HG02642 (cell line): ENCODE measurements around the gene TMEM72.

Source experiments
- ATAC-seq: cut with Tn5 transposase; IDR thresholded peaks from one replicate; pipeline ENCODE4 v1.9.1; 2021; ENCODE audit warnings: mild to moderate bottlenecking; ENCODE audit not compliant: unreplicated experiment, poor library complexity

Gene TMEM72

DNA sequence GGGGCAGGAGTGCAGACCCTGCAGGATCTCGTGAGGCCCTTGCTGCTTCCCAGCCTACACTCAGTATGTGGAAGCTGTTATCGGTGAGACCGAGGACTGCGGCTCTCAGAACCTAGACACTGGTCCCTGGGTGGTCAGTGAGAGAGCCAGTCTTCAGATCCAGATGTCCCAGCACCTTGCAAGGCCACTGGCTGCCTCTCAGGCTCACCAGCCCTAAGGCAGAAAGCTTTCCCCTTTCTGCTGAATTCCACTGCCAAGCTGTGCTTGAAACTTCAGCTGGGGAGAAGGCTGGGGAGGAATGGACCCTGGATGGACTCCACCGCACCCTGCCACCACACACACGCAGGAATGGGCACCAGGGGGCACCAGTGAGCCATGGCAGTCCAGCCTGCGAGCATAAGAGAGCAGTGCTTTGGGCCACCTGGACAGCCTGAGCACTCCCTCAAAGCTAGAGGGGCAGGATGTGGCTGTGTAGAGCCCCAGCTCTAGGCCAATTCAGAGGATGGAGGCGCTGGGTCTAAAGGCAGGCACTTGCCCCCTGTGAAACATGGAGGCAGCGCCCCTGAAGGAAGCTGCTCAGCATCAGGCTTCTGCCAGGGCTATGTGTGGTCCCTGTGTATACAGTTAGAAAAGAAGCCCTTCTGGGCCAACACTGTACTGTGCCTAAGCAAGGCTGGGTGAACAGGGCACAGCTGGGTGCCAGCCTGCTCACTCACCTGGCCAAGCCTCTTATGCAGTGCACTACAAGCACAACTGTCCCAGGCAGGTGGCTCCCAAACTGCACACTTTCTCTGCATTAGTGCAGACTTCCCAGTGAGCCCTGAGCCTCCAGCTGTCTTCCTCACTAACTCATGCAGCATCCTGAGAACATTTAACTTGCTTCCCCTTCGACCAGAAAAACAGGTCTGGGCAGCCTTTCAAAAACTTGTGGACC lies 21.6 kb downstream of the TMEM72 start:
- ATAC-seq: peak; percentile 97

DNA sequence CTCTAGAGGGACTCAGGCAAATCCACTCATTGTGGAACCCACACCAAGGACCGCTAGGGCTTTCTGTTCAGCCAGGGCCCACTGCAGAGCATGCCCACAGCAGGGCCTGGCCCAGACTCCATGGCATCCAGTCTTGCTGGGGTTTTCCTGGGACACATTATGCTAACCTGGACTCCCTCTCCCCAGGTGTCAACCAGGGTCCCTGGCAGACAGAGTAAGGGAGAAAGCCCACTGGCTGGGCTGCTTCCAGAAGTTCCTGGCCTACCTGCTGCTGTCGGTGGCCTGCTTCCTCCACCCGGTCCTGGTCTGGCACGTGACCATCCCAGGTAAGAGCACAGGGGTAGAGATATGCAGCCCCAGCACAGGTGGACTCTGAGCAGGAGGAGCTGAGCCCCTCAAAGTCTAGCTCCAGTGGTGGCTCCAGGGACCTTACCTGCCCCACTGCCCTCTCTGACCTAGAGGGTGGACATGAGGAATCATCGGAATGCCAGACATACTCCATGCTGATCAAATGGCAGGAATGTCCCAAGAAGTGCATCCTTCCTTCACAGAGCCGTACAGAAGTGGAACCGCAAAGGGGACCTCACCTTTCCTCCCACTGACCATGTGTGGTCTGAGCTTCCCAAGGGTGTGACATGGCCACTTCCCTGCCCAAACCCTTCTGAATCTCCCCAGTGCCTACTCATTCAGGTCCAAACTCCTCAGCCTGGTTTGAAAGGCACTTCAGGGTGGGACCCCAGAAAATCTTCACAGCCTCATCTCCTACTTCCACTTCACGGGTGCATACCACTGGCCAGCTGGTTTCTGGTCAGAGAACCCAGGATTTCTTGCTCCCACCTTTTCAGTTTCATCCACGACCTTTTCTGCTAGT lies 22.5 kb downstream of the TMEM72 start:
- no peak for ATAC-seq

DNA sequence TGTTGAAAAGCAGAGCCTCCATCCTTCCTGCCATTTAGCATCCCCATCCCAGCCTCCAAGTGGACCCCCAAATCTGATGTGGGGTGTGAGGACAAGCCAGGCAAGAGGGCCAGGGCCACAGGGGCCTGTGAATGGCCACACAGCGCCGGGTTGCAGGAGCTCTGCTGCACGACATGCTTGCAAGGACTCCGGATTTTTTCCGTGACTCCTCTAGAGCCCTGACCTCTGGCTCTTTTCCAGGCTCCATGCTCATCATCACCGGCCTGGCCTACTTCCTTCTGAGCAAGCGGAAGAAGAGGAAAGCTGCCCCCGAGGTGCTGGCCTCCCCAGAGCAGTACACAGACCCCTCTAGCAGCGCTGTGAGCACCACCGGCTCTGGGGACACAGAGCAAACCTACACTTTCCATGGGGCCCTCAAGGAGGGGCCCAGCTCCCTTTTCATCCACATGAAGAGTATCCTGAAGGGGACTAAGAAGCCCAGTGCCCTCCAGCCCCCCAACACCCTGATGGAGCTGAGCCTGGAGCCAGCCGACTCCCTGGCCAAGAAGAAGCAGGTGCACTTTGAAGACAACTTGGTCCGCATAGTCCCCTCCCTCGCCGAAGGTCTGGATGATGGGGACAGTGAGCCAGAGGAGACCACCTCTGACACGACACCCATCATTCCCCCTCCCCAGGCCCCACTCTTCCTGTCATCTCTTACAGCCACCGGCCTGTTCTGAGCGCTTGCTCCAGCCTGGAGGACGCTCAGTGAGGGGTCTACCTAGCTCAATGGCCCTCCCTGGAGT lies 23.5 kb downstream of the TMEM72 start:
- no peak for ATAC-seq

DNA sequence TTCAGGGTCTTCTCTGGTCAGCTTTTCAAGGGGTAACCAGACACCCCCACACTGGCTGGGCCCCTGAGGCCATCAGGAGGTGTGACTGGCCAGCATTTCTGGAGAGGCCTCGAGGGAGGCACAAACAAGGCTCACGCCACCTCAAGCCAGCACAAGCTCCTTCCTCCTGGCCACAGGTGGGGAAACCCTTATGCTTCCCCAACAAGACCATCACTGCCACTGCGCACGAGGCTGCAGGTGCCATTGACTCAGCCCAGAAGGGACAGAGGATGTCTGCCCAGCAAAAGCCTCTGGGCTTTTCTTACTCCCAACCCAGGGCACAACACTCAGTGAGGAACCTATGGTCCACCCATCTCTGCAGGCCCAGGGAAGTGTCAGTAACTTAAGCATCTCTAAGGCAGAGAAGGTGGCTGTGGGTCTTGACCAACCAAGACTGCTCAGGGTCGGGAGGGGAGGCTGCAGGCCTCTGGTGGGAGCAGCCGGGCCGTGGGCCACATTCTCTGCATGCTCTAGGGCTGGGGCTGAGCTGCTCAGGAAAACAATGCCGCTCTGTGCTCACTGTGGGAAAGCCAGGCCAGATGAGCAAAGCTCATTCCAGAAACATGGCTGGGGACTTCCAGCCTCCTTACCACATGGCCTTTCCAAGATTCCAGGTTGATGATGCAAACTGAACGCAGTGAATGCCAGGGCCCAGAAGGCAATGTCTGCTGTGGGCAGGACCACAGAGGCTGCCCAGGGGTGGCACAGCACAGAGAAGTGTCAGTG lies 24.2 kb downstream of the TMEM72 start:
- no peak for ATAC-seq

DNA sequence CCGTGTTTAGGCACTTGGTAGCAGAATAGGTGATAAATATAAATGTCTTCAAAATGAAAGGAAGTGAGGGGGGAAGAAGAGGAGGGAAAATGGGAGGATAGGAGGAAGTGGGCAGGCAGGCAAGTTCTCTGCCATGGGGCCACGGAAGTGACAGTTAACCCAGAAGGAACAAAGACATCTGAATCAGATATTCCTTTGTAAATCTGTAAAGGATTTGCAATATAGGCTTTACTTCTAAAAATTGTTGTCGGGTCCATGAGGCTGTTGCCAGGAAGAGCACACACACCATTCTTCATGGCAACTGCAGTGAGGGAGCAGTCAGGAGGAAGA lies 24.8 kb downstream of the TMEM72 start:
- no peak for ATAC-seq

DNA sequence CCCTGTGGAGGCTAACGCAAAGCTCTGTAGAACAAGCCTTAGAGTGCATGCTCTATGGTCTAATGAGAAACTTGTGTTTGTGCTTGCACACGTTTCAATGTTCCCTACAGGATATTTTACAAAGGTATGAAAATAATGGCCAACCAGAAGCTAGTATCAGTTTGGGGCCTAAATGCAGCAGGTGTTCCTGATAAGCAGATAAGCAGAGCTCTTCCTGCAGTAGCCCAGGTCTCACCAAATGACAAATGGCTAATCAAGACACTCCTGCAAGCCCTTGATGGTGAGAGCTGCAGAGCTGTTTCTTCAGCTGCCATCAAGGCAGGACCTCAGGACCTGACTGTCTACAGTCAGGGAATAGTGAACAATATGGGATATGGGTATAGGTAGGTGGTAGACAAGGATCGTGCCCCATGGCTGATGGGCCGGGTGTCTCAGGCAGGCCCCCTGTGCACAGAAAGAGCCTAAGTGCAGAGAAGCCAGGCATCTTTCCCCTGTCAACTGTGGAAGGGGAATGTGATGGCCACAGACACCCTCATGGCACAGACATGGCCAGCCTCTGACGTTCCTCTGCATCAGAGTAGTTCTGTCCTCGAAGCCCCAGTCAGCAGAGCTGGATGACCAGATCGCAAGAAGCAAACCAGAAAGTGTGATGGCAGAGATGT lies 25.3 kb downstream of the TMEM72 start:
- ATAC-seq: no peak

DNA sequence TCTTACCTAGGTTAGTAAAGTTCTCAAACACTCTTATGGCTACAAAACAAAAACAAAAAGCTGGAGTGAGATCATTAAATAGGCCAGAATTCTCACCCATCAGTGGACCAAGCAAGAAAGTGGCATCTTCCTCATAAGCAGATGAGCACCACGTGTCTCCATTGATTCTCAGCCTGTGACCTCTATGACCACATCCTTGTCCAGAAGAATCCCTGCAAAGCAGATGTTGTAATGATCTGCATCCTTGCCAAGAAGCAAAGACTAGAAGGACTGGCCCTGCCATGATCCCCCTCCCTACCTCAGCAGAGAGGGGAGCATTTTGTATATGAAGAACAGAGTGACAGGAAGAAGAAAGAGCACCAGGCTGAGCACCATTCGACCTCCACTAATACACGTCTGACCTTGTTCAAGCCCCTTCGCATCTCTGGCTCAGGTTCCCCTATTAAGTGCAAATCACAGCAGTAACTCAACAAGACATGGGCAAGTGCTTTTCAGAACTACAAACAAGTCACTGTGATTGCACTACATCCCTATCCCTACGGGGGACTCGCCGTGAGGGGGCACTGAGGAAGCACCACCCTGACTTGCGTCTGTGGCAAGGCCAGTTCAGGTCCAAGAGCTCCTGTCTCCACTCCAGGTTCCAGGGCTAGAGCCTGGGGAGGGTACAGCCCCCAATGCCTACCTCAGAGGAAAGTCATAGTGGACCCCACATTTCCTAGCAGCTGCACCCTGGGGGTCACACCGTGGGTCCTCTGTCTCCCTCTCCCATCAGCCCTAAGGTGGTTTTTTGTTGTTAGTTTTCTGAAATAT lies 26.3 kb downstream of the TMEM72 start:
- ATAC-seq: no peak

DNA sequence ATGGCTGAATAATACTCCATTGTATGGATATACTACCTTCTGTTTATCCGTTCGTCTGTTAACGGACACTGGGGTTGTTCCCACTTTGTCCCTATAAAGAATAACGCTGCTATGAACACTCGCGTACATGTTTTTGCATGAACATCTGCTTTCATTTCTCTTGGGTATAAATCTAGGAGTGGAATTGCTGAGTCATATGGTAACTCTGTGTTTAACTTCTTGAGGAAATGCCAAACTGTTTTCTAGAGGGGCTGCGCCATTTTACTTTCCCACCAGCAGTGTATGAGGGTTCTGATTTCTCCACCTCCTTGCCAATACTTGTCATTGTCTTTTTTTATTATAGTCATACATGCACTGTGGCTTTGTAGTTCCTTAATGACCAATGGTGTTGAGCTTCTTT lies 27.8 kb downstream of the TMEM72 start:
- no peak for ATAC-seq

DNA sequence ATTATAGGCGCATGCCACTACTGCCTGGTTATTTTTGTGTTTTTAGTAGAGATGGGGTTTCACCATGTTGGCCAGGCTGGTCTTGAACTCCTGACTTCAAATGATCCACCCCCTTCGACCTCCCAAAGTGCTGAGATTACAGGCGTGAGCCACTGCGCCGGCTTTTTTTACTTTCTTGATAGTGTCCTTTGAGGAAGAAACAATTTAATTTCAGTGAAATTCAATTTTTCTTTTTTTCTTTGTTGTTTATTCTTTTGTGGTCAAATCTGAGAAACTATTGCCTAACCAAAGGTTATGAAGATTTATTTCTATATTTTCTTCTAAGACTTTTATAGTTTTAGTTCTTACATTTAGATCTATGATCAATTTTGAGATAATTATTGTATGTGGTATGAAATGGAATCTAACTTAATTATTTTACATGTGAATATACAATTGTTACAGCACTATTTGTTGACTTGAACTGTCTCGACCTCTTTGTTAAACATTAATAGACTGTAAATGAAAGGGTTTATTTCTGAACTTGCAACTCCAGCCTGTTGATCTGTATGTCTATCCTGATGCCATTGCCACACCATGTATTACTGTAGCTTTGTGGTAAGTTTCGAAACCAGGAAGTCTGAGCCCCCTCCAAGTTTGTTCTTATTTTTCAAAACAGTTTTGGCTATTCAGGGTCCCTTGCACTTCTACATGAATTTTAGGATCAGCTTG lies 28.7 kb downstream of the TMEM72 start:
- no peak for ATAC-seq

DNA sequence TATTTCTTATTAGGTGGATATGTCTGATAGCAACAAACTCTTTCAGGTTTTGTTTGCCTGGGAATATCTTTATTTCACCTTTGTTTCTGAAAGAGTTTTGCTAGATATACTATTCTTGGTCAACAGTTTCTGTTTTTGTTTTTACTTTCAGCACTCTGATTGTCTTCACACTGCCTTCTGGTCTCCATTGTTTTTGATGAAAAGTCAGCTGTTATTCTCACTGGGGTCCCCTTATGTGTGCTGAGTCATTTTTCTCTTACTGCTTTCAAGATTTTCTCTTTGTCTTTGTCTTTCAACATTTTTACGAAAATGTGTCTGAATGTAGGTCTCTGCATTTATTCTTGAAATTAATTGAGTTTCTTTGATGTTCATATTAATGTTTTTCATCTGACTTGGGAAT lies 33.2 kb downstream of the TMEM72 start:
- no peak for ATAC-seq

DNA sequence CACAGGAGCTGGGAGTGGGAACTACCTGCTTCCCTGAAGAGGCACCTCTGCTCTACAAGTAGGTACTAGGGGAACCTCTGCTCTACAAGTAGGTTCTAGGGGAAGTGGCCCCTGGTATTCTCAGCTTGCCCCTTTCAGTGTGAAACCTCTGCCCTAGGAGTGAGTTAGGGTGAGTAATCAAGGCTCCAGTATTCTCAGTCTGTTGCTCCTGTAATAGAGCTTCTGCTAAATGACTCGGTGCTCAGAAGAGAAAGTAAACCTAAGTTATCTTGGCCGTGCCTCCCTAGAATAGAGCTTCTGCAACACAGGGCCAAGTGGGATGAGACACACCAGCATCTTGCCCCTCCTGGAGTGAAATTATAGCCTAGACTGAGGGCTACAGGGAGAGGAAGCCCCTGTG lies 35.1 kb downstream of the TMEM72 start:
- peak; percentile 52 for ATAC-seq

DNA sequence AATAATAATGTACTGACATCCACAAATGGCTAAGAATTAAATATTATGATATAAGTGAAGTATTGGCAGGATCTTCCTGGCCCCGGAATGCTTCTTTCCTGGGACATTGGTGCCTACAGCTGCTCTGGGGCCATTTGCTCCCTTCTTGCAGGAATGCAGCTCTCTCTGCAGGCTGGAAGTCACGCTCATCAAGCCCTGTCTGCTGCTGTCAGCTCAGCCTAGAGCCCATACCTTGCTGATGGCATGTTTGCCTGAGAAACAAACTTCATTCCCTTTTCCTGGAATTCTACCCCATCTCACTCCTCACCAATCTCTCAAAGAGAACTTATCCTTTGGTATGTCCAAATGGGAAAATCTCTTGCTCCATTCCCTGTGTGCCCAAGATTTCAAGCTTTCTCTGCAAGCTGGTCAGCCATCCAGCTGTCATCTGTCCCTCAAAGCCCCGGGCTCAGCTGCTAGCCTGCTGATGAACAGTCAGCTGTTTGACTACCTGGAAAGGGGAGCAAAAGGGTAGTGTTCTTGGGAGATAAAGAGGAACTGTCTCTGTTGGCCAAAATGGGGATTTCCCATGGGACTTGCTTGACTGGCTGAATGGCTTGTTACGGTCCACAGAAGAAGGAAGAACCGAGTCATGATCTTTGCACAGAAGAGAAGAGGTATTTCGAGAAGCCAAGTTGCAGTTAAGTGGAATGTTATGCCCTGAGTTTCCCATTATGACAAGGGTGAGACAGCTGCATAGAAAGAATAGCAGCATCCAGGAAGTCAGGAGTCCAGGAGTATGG lies 36.4 kb downstream of the TMEM72 start:
- peak; percentile 57 for ATAC-seq

DNA sequence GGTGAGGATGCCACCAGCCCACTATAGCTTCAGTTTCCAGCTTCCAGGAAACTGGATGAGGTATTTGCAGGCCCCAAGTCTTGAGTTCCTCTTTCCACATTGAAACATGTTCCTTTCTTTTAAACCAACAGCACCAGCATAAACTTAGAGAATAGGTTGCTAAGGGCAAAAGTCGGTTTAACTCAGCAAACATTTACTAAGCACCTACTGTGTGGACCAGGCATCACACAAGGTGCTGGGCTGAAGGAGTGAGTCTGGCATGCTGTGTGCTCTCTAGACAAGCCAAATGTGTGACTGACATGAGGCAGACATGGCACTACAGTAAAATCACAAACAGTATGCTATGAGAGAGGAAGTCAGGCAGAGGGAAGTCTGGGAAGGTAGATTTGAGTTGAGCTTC lies 37.5 kb downstream of the TMEM72 start:
- no peak for ATAC-seq

DNA sequence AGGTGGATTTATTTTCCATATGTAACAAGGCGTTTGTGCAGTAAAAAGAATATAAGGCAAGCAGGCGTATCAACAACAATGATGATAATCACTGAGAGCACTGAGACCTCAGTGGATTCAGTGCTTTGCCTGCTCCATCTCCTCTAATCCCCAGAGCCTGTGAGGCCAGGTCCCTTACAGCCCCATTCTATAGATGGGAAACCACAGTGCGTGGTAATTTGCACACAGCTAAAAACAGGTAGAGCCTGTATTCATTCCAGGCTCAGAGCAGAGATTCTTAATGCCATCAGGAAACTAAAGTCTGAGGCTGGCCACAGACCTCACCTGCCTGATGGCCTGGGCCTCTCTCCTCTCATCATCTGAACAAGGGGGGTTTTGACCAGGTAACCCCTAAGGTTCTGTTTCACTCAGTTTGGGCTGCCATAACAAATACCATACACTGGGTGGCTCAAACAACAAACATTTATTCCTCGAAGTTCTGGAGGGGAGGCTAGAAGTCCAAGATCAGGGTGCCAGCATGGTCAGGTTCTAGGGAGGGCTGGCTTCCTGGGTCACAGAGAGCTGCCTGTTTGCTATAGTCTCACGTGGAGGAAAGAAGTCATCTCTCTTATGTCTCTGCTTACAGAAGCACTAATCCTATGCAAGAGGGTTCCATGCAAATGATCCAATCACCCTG lies 38.1 kb downstream of the TMEM72 start:
- no peak for ATAC-seq

DNA sequence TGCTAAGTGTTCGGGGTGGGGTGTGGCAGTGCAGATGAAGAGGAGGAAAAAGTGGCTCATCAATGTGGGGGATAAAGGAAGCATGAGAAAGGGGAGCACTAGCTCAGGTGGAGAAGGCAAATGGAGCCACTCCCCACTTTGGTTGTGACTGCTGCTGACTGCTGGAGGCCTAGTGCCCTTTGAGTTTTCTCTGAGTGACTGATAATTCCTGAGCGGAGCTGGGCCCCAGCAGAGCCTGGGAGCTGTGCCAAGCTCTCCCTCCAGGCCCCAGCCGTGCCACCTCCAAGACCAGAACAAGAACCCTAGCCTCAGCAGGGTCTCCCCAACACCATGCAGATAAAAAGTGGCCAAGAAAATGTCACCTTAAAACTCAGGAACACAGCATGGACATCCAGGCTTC lies 38.8 kb downstream of the TMEM72 start:
- ATAC-seq: no peak

DNA sequence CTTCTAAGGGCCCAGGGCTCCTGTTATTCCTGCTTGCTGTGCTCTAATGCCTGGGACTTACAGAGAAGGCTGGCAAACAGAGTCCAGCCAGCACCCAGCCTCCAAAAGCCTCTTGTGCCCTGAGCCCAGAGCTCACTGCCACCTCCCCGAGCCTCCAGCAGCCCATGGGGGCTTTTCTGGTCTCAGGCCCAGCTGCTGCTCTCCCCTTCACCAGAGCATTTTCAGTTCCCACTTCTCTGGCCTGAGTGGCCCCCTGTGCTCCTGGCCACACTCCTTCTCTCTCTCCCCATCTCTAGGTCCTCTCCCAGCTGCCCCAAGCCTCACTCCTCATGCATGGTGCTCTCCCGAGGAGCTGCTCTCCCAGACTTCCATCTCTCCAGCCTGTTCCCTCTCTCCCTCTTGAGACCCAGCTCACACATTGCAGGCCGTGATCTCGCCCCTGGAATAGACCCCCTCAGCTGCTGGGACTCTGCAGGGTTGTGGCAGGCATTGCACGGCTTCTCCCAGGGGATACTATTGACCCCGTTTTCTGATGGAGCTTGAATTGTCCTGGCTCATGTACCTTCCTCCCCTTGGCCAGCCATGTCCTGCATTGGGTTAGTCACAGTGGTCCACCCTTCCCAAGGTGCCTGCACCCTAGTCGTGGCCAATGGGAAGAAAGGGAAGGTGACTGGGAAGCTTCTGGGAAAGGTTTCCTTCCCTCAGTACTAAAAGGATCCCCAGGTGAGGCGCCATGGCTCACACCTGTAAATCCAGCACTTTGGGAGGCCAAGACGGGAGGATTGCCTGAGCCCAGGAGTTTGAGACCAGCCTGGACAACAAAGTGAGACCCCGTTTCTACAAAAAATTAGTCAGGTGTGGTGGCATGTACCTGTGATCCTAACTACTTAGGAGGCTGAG lies 39.4 kb downstream of the TMEM72 start:
- peak; percentile 40 for ATAC-seq
